Transverse colon (tissue), 4 donors: Measurements from ENCODE around the gene ZC3H12C.
A peak's percentile ranks its signal among the peaks of the same experiment; 100 is the strongest.

Experiments
- POLR2A ChIP-seq: fragments of 450-650 bp; IDR thresholded peaks from one replicate; pipeline ENCODE4 v1.6.1; 2016; ENCODE audit warnings: antibody characterized with exemption, mild to moderate bottlenecking, moderate library complexity
- POLR2AphosphoS5 ChIP-seq, 3 donors: sonication (generic); formaldehyde crosslinking; IDR thresholded peaks; one replicate each; pipeline ENCODE4 v1.6.1; 2016; ENCODE audit warnings: antibody characterized with exemption in 3 of 3
- TF ChIP-seq, protein P1 (sequence below), 5 experiments: fragments of 200-600 bp in 3 of 5; fragments of 450-650 bp in 2 of 5; sonication (generic) in 3 of 5; IDR thresholded peaks; 1 replicate in 2 of 5; 2 replicates in 3 of 5; pipeline ENCODE4 v1.5.1; 2016 to 2017; ENCODE audit warnings: antibody characterized with exemption in 5 of 5, inconsistent platforms in 3 of 5, mild to moderate bottlenecking in 2 of 5, moderate library complexity in 1 of 5

GRCh38 chr11:110092515-110093406 lies at the start of gene ZC3H12C:
- TF ChIP-seq, protein P1, sequence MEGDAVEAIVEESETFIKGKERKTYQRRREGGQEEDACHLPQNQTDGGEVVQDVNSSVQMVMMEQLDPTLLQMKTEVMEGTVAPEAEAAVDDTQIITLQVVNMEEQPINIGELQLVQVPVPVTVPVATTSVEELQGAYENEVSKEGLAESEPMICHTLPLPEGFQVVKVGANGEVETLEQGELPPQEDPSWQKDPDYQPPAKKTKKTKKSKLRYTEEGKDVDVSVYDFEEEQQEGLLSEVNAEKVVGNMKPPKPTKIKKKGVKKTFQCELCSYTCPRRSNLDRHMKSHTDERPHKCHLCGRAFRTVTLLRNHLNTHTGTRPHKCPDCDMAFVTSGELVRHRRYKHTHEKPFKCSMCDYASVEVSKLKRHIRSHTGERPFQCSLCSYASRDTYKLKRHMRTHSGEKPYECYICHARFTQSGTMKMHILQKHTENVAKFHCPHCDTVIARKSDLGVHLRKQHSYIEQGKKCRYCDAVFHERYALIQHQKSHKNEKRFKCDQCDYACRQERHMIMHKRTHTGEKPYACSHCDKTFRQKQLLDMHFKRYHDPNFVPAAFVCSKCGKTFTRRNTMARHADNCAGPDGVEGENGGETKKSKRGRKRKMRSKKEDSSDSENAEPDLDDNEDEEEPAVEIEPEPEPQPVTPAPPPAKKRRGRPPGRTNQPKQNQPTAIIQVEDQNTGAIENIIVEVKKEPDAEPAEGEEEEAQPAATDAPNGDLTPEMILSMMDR (IDR thresholded peaks at IDR 0.05): peak; percentile 38 to 53 (median 41)
- peak in 1 of 3 donors; percentile 84 for TF ChIP-seq POLR2AphosphoS5 (IDR thresholded peaks at IDR 0.05)
- peak; percentile 68 for TF ChIP-seq POLR2A
